Skin of body (tissue), 2 donors: Measurements from ENCODE around the gene FARP2. TPM values are rescaled to one million over a fixed set of nuclear protein-coding genes. Genes with fewer than 3 reads are reported as not detected.
"Not testable (repeated sequence)": the region's sequence is repeated elsewhere in the genome, so short reads cannot be mapped to it uniquely, and the experiment has no call there.

Source experiments
- DNase-seq: peaks from one replicate; lab custom pipeline; 2025; lab: John Stamatoyannopoulos, UW
- total RNA-seq: library from RNA; depleted of rRNA; stranded (reverse); fragments of >200 nt; gene quantifications from one replicate; pipeline ENCODE4 v1.2.3, GENCODE V29; 2014

Gene FARP2
- total RNA-seq, 1 donor from 2014 or later, result 52.6 TPM

DNA sequence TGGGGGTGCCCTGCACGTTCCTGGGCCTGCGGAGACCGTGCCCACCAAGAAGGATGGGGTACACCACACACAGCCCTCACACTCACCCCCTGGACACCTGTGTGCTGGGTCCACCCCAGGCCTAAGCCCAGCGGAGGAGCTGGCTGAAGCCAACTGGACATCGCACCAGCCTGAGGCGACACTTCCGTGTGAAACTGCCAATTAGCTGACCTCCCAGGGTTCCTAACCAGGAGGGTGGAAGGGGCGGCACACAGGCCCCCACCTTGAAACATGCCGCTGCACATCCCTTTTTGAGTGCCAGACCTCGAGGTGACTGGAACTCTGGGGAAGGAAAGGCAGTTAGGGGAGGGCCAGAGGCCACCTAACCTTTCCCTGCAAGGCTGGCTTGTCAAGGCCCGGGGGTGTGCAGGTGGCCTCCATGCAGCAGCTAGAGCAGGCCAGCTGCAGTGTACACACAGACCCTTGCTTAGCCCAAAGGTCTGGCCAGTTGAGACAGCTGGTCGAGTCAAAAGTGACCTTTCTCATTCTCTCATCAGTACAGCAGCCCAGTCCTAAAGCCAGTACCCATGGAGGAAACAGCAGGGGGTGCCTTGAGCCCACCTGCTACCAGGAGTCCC lies 147.8 kb downstream of the FARP2 start:
- DNase-seq, result no peak

DNA sequence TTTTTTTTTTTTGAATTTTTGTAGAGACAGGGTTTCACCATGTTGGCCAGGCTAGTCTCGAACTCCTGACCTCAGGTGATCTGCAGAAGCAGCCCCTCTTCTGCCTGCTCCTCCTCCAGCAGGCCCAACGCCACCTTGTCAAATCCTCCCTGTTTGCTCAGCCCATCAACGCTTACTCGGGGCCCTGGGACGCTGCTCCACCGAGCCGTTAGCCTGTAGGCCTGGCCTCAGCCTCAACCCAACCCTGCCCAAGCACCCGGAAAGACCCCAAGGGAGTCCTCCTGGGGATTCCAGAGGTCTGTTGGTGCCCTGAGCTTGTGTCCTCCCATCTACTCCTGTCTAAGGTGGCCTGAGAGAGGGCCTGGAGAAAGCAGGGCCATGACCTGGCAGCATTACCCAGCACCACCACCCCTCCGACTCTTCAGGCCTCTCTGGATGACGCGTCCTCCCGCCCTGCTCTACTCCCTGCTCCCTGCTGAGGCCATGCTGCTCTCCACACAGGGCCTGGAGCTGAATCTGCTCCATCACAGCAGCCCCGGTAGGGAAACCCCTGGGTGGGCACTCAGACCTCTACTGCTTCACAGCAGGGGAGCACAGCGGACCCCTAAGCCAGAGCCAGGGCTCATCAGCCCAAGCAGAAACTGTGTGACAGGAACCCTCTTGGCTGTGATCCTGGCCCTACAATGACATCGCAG lies 149.1 kb downstream of the FARP2 start:
- DNase-seq, result no peak

GRCh38 chr2:241505781-241506201 lies 149.7 kb downstream of the FARP2 start:
- DNase-seq, result no peak

- not testable (repeated sequence) for DNase-seq
Measured at GRCh38 chr2:241506317-241506716, 150.2 kb downstream of the FARP2 start.

- no peak for DNase-seq
Measured at GRCh38 chr2:241506793-241507429, 150.8 kb downstream of the FARP2 start.

DNA sequence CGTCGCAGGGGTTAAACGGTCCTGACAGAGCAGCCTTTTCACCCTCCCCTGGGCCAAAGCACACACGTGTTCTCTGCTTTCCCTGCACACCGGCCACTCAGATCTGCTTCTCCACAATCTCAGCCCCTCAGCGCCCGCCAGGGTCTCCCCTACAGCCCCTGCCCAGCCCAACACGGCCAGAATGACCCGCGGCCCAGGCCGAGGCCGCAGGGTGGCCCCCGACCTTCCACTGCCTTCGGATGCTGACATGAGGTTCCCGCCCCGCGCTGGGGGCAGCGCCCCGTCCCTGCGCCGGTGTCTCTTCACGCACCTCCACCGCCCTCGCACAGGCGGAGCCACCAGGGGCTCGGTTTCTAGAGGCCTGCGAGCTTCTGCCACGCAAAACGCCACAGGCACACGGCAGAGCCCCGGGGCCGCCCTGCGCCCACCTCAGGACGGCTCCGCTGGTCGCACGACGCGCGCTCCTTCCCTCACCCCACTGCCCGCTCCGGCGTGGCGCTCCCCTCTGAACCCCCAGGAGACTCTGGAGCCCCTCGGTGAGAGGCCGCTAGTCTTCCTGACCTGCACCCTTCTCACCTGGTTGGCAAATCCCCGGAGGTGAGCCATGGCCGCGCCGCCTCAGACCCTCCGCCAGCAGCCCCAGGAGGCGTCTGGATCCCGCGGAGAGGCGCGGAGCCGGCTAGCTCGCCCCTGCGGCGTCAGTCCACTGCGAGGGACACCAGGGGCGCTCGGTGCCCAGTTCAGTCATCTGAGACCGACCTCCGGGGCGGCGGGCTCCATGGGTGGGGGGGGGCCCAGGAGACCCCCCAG lies 151.6 kb downstream of the FARP2 start:
- DNase-seq, result no peak

GRCh38 chr2:241508240-241509154 lies 152.4 kb downstream of the FARP2 start, which contains the start of gene STK25:
STK25 (minus strand) TSS chr2:241508584; CDS start chr2:241508035, 549 bp downstream.
- peak; percentile 98 for DNase-seq

GRCh38 chr2:241509155-241509784 lies 153.2 kb downstream of the FARP2 start:
- DNase-seq, result no peak

GRCh38 chr2:241511091-241511741 lies 155.1 kb downstream of the FARP2 start:
- DNase-seq, result no peak

- DNase-seq, result no peak
Measured at GRCh38 chr2:241514553-241514952, 158.5 kb downstream of the FARP2 start.

GRCh38 chr2:241514986-241515737 lies 159.1 kb downstream of the FARP2 start:
- DNase-seq, result no peak

DNA sequence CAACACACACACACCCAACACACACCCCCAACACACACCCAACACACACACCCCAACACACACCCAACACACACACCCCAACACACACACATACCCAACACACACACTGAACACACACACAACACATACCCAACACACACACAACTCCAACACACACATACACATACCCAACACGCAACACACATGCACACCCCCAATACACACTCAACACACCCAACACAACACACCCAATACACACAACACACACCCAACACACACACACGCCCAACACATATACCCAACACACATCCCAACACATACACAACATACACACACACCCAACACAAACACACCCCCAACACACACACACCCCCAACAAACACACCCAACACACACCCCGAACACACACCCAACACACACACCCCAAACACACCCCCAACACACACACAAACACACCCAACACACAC lies 160.5 kb downstream of the FARP2 start:
- DNase-seq, result no peak

DNA sequence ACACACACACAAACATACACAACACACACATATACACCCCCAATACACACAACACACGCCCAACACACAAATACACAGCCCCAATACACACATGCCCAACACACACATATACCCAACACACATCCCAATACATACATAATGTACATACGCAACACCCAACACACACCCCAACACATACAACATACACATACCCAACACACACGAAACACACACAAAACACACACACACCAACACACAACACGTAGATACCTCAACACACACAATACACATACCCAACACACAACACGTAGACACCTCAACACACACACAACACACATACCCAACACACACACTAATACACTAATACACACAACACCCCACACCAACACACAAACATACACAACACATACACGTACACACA lies 161.2 kb downstream of the FARP2 start:
- DNase-seq, result no peak

- no peak for DNase-seq
Measured at GRCh38 chr2:241519669-241520068, 163.6 kb downstream of the FARP2 start.

DNA sequence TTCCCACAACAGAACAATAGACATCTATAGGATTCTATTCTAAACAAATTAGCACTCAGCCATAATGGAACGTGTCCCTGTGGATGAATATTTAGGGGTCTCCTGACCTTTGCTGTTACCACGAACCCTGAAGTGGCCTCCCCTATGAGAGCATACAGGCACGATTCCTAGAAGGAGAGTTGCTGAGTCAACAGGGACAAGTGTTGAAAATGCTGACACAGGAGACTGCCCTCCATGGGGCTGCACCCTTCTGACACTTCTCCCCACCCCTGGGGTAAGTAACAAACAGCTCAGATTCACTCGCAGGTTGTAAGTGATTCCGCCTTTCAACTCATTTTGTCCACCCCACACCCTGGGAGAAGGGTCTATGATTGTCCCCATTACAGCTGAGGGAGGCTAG lies 166.4 kb downstream of the FARP2 start:
- DNase-seq, result no peak

- DNase-seq, result not testable (repeated sequence)
Measured at GRCh38 chr2:241525818-241526780, 170.0 kb downstream of the FARP2 start.

DNA sequence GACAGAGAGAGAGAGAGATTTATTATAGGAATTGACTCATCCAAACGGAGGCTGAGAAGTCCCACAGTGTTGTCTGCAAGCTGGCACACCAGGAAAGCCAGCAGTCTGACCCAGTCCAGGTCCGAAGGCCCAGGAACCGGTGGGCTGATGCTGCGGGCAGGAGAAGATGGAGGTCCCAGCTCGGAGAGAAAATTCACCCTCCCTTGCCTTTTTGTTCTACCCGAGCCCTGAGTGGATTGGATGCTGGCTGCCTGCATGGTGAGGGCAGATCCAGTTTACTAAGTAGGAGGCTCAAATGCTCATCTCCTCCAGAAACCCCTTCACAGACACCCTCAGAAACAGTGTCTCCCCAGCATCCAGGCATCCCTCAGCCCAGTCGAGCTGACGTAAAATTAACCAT lies 174.5 kb downstream of the FARP2 start:
- DNase-seq, result no peak
